Measurements from ENCODE around the gene USP10. TPM values are rescaled to one million over a fixed set of nuclear protein-coding genes. Genes with fewer than 3 reads are reported as not detected.
A peak's percentile ranks its signal among the peaks of the same experiment; 100 is the strongest.

Gene USP10
- total RNA-seq, 6 experiments from 2014 or later, result 41.5 to 53.2 (median 44.6) TPM

DNA sequence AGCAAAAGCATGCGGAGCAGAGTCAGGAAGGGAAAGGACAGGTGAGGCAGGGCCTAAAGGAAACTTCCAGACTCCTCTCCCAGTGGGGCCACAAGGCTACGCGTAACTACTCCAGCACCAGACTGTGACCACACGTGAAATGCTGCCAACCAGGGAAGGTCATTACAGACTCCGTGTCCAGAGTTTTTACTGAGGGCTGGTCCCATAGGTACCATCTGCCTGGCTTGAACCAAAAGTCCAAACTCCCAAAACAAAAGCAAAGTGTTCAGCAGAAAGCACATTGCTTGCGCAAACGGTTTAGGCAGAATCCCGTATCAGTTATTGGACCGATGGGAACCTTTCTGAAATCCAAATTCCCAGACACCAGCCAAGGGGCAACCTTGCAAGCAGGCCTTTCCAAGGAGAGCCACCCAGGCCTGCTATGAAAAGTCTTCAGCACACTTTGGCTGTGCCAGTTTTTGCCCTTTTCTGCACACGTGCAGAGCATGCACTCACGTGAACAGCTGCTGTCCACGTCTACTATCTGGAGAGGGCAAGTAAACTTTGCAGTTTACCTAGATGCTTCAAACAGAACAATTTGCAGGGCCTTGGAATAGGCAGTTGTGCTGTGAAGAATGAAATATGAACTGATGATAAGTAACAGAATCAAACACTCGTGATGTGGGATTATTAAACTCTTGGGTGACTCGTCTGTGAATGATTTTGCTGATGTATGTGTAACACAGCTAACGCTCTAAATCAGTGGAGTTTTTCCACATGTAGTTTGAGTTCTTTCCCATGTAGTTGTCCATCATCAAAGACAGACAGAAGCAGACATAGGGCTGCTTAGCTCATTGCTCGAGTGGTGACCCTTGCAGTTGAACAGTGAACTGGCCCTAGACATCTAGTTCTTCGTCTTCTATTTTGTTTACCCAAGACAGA, 61.9 kb downstream of the USP10 start:
- peak; percentile 23 to 79 (median 70) for ATAC-seq
- H3K27ac ChIP-seq, result peak overlapping the region in 2 of 3 donors; percentile 9 to 28

DNA sequence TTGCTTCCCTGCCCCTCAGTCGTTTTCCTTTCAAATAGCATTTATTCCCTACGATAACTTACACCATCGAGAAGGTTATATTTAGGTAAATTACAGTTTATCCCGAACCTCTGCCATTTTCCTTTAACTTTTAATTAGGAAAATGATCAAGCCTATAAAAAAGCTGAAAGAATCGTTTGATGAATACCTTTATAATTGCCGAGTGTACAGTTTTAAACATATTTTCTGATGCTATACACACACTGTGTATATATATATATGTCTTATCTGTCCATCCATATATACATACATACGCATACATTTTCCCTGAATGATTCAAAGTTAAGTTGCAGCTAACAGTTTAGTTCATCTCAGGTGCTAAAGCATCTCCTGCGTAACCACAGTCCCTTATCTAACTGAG, 63.4 kb downstream of the USP10 start:
- TF ChIP-seq CTCF (IDR thresholded peaks at IDR 0.05) (no peak), POLR2A (IDR thresholded peaks at IDR 0.05) (no peak)
- Histone ChIP-seq H3K27me3 (no peaks in the 10 kb centered on the region), H3K27ac (no peak overlapping the region), H3K9me3 (no peaks in the 10 kb centered on the region), H3K4me3 (no peak overlapping the region), H3K4me1 (peaks cover 0 to 6% (median 2%) of the 10 kb centered on the region in 4 donors), H3K36me3 (peaks cover 0 to 42% (median 14%) of the 10 kb centered on the region in 4 donors)
- intact Hi-C loops (cut with DNase I), result no loop called here
- WGBS (ENCODE audit: insufficient coverage, low coverage, low lambda C conversion rate, missing lambda C conversion rate), result 93% methylated on average over 8 of the region's 8 CpGs
- ATAC-seq, result no peak
- no peak for DNase-seq

More for the DNA sequence above, 61.9 kb downstream of the USP10 start:
- Histone ChIP-seq H3K36me3 (peaks cover 0 to 34% (median 12%) of the 10 kb centered on the region in 4 donors), H3K4me3 (no peak overlapping the region), H3K4me1 (peaks cover 0 to 6% (median 2%) of the 10 kb centered on the region in 4 donors), H3K9me3 (no peaks in the 10 kb centered on the region), H3K27me3 (no peaks in the 10 kb centered on the region)
- intact Hi-C loops (cut with DNase I), result no loop called here
- 45% methylated on average over 9 of the region's 17 CpGs for WGBS (ENCODE audit: insufficient coverage, low coverage, low lambda C conversion rate, missing lambda C conversion rate)
- TF ChIP-seq CTCF (IDR thresholded peaks at IDR 0.05) (no peak), POLR2A (IDR thresholded peaks at IDR 0.05) (no peak)
- peak in 1 of 3 donors; percentile 61 for DNase-seq

GRCh38 chr16:84763629-84764028, 63.8 kb downstream of the USP10 start:
- Histone ChIP-seq H3K27ac (no peak overlapping the region), H3K9me3 (no peaks in the 10 kb centered on the region), H3K4me1 (peaks cover 0 to 6% (median 2%) of the 10 kb centered on the region in 4 donors), H3K36me3 (peaks cover 0 to 47% (median 19%) of the 10 kb centered on the region in 4 donors), H3K27me3 (no peaks in the 10 kb centered on the region), H3K4me3 (no peak overlapping the region)
- TF ChIP-seq POLR2A (IDR thresholded peaks at IDR 0.05) (no peak), CTCF (IDR thresholded peaks at IDR 0.05) (no peak)
- intact Hi-C loops (cut with DNase I), result no loop called here
- WGBS (ENCODE audit: insufficient coverage, low coverage, low lambda C conversion rate, missing lambda C conversion rate), result 92% methylated on average over 8 of the region's 17 CpGs
- no peak for ATAC-seq
- no peak for DNase-seq

DNA sequence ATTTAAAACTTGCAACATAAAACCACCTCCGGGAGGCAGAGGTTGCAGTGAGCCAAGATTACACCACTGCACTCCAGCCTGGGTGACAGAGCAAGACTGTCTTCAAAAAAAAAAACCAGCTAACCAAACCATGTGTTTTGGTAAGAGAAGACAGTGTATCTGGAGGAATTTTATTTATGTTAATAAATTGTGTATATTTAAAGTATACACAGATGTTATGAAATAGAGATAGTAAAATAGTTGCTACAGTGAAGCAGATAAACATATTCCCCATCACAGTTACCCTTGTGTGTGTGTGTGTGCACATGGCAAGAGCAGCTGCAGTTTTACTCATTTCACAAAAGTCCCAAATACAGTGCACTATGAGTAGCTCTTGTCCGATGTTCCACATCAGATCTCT, 65.2 kb downstream of the USP10 start:
- 70% methylated on average over 2 of the region's 2 CpGs for WGBS (ENCODE audit: insufficient coverage, low coverage, low lambda C conversion rate, missing lambda C conversion rate)
- H3K9me3 ChIP-seq, result no peaks in the 10 kb centered on the region
- H3K36me3 ChIP-seq, result peaks cover 0 to 54% (median 22%) of the 10 kb centered on the region in 4 donors
- no peak overlapping the region for H3K27ac ChIP-seq
- no peak for TF ChIP-seq POLR2A (IDR thresholded peaks at IDR 0.05)
- no peak for TF ChIP-seq CTCF (IDR thresholded peaks at IDR 0.05)
- intact Hi-C loops (cut with DNase I), result no loop called here
- no peak overlapping the region for H3K4me3 ChIP-seq
- DNase-seq (no peak), ATAC-seq (no peak)
- peaks cover 0 to 6% (median 2%) of the 10 kb centered on the region in 4 donors for H3K4me1 ChIP-seq
- H3K27me3 ChIP-seq, result no peaks in the 10 kb centered on the region
